Liver (tissue), 9 donors: ENCODE results near the gene NPL. TPM values are rescaled to one million over a fixed set of nuclear protein-coding genes. Genes with fewer than 3 reads are reported as not detected.
A peak's percentile ranks its signal among the peaks of the same experiment; 100 is the strongest.

Experiments
- DNase-seq: peaks from one replicate; pipeline ENCODE4 v3.0.0-alpha.2; 2017; ENCODE audit warnings: low spot score
- H3K27ac ChIP-seq, 2 donors: one replicate each; pipeline ENCODE4 v1.7.0; 2013; ENCODE audit warnings: inconsistent platforms in 2 of 2, low read length in 2 of 2, control low read depth in 1 of 2, low read depth in 1 of 2, mild to moderate bottlenecking in 1 of 2
- H3K27me3 ChIP-seq, 4 donors: one replicate each; pipeline versions ENCODE4 v1.6.1 to v1.7.0; 2013; ENCODE audit warnings: low read length in 3 of 4, inconsistent platforms in 1 of 4, mild to moderate bottlenecking in 1 of 4, moderate library complexity in 1 of 4; ENCODE audit not compliant: control insufficient read depth in 4 of 4, insufficient read depth in 4 of 4
- H3K36me3 ChIP-seq, 4 donors: one replicate each; pipeline versions ENCODE4 v1.6.1 to v1.7.0; 2013; ENCODE audit warnings: low read length in 3 of 4, mild to moderate bottlenecking in 3 of 4, low read depth in 1 of 4, moderate library complexity in 1 of 4; ENCODE audit not compliant: control insufficient read depth in 4 of 4, insufficient read depth in 3 of 4
- H3K4me1 ChIP-seq, 4 donors: one replicate each; pipeline versions ENCODE4 v1.6.1 to v1.7.0; 2013; ENCODE audit warnings: low read length in 3 of 4, mild to moderate bottlenecking in 3 of 4, moderate library complexity in 1 of 4; ENCODE audit not compliant: control insufficient read depth in 4 of 4, insufficient read depth in 4 of 4
- H3K4me3 ChIP-seq, 3 donors: one replicate each; pipeline versions ENCODE4 v1.6.1 to v1.7.0; 2013; ENCODE audit warnings: low read length in 3 of 3, control low read depth in 1 of 3, low read depth in 1 of 3, mild to moderate bottlenecking in 1 of 3
- H3K9ac ChIP-seq, 2 donors: one replicate each; pipeline ENCODE4 v1.7.0; 2013; ENCODE audit warnings: low read length in 2 of 2, mild to moderate bottlenecking in 2 of 2, moderate library complexity in 2 of 2, control low read depth in 1 of 2, low read depth in 1 of 2
- H3K9me3 ChIP-seq, 4 donors: one replicate each; pipeline versions ENCODE4 v1.6.1 to v1.7.0; 2013; ENCODE audit warnings: low read length in 3 of 4; ENCODE audit not compliant: control insufficient read depth in 4 of 4
- EGR1 ChIP-seq, 2 donors: IDR thresholded peaks; 2 replicates each; pipeline ENCODE4 v1.6.1; 2016 to 2018; ENCODE audit warnings: antibody characterized with exemption in 2 of 2, low read depth in 2 of 2
- FOXA1 ChIP-seq: IDR thresholded peaks from 2 replicates; pipeline ENCODE4 v1.6.1; 2016; ENCODE audit warnings: antibody characterized with exemption
- FOXA2 ChIP-seq: IDR thresholded peaks from 2 replicates; pipeline ENCODE4 v1.6.1; 2016; ENCODE audit warnings: antibody characterized with exemption
- GABPA ChIP-seq, 2 donors: IDR thresholded peaks in 1 of 2; conservative IDR thresholded peaks in 1 of 2; 2 replicates each; pipeline ENCODE4 v1.6.1; 2016; ENCODE audit warnings: antibody characterized with exemption in 2 of 2, mild to moderate bottlenecking in 1 of 2, moderate library complexity in 1 of 2
- HNF4A ChIP-seq, 2 donors: conservative IDR thresholded peaks; 2 replicates each; pipeline ENCODE4 v1.6.1; 2016; ENCODE audit warnings: antibody characterized with exemption in 2 of 2, mild to moderate bottlenecking in 2 of 2
- HNF4G ChIP-seq: IDR thresholded peaks from 2 replicates; pipeline ENCODE4 v1.6.1; 2016; ENCODE audit warnings: antibody characterized with exemption
- JUND ChIP-seq, 2 donors: IDR thresholded peaks; 2 replicates each; pipeline ENCODE4 v1.6.1; 2016; ENCODE audit warnings: antibody characterized with exemption in 2 of 2
- NR2F2 ChIP-seq: IDR thresholded peaks from 2 replicates; pipeline ENCODE4 v1.6.1; 2016; ENCODE audit warnings: antibody characterized with exemption
- RAD21 ChIP-seq, 2 donors: IDR thresholded peaks; 2 replicates each; pipeline ENCODE4 v1.6.1; 2016; ENCODE audit warnings: antibody characterized with exemption in 2 of 2, mild to moderate bottlenecking in 2 of 2
- RXRA ChIP-seq, 2 donors: IDR thresholded peaks; 2 replicates each; pipeline ENCODE4 v1.6.1; 2017 to 2018; ENCODE audit warnings: antibody characterized with exemption in 2 of 2, mild to moderate bottlenecking in 1 of 2
- SP1 ChIP-seq: IDR thresholded peaks from 2 replicates; pipeline ENCODE4 v1.6.1; 2018; ENCODE audit warnings: antibody characterized with exemption, mild to moderate bottlenecking
- TAF1 ChIP-seq: conservative IDR thresholded peaks from 2 replicates; pipeline ENCODE4 v1.6.1; 2016; ENCODE audit warnings: antibody characterized with exemption, mild to moderate bottlenecking
- YY1 ChIP-seq: IDR thresholded peaks from 2 replicates; pipeline ENCODE4 v1.6.1; 2016; ENCODE audit warnings: antibody characterized with exemption, mild to moderate bottlenecking
- WGBS: extraction: QIAGEN DNeasy Blood & Tissue Kit; methylation state at CpG from one replicate; pipeline ENCODE4 v1.1.7; 2013; 5-methylcytosine and 5-hydroxymethylcytosine counted together
- polyA plus RNA-seq, 2 donors: library from polyadenylated mRNA; stranded (reverse) in 1 of 2; unstranded in 1 of 2; fragments of 200-250 nt in 1 of 2; fragments of >200 nt in 1 of 2; fragmentation: Nextera tagmentation in 1 of 2; extraction: Ambion mirVana in 1 of 2; gene quantifications; one replicate each; pipeline versions ENCODE4 v1.2.1 to v1.2.3, GENCODE V29; 2013 to 2015
- total RNA-seq, 2 donors: library from RNA; depleted of rRNA; stranded (reverse); fragments of >200 nt; gene quantifications; one replicate each; pipeline ENCODE4 v1.2.3, GENCODE V29; 2014
- TF ChIP-seq, protein P1 (sequence below): IDR thresholded peaks from 2 replicates; pipeline ENCODE4 v1.6.1; 2016; ENCODE audit warnings: antibody characterized with exemption
- TF ChIP-seq, protein P2 (sequence below): IDR thresholded peaks from 2 replicates; pipeline ENCODE4 v1.6.1; 2016; ENCODE audit warnings: antibody characterized with exemption
- TF ChIP-seq, protein P3 (sequence below): fragments of 150-350 bp; IDR thresholded peaks from 2 replicates; pipeline ENCODE4 v1.5.1; 2017; ENCODE audit warnings: improper control_type of control experiment, low read depth, low read length; ENCODE audit not compliant: missing input control
- TF ChIP-seq, protein P4 (sequence below): IDR thresholded peaks from 2 replicates; pipeline ENCODE4 v1.6.1; 2016; ENCODE audit warnings: antibody characterized with exemption
- TF ChIP-seq, protein P5 (sequence below): IDR thresholded peaks from 2 replicates; pipeline ENCODE4 v1.6.1; 2016; ENCODE audit warnings: antibody characterized with exemption, mild to moderate bottlenecking
- donor health status: healthy.
- donor health status: healthy.
- donor health status: healthy.
- donor health status: healthy.
- donor health status: healthy.

NPL gene
- total and polyA plus RNA-seq, 4 donors, result 8.5 to 47.3 (median 15.9) TPM

DNA sequence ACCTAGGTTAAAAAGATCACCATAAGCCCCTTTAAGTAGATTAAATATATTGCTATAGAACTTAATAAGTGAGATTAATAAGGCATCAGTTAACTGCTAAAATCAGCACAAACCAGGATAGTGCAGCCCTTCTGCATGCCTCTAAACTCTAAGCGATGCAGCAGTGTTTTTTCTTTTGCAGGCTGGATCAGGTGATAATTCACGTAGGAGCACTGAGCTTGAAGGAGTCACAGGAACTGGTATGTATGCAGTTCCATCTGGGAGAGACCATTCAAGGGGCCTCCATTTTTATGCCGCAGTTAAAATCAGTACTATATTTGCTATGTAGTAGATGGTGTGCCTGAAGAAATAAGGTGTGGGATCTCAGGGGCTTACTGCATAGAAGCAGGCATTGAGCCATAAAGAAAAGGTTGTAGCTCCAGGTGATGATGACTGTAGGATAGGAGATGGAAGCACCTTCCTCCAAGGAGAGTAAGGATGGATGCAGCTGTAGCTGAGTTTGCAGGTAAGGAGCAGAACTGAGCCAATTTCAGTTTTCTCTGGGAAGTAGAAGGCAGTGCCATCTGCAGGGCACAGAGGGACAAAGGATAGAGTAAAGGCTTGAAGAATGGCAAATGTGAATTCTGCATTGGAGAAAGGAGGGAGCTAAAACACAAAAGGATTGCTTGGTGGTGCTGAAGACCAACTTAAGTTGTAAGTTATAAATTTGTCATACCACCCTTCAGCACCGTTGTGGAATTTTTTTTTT, 22.6 kb downstream of the NPL start:
- no peak overlapping the region for H3K4me3 ChIP-seq
- no peak overlapping the region for H3K27ac ChIP-seq
- 94% methylated on average over 4 of the region's 4 CpGs for WGBS
- no peaks in the 10 kb centered on the region for H3K9me3 ChIP-seq
- DNase-seq, result no peak
- H3K27me3 ChIP-seq, result no peaks in the 10 kb centered on the region
- no peaks in the 10 kb centered on the region for H3K4me1 ChIP-seq
- H3K9ac ChIP-seq, result no peak overlapping the region
- TF ChIP-seq RAD21 (IDR thresholded peaks at IDR 0.05) (peak in 1 of 2 donors; percentile 24), GABPA (IDR thresholded peaks at IDR 0.05 in 1 of 2, conservative IDR thresholded peaks at IDR 0.05 in 1 of 2) (no peak)
- peaks cover 2 to 14% (median 10%) of the 10 kb centered on the region in 4 donors for H3K36me3 ChIP-seq

DNA sequence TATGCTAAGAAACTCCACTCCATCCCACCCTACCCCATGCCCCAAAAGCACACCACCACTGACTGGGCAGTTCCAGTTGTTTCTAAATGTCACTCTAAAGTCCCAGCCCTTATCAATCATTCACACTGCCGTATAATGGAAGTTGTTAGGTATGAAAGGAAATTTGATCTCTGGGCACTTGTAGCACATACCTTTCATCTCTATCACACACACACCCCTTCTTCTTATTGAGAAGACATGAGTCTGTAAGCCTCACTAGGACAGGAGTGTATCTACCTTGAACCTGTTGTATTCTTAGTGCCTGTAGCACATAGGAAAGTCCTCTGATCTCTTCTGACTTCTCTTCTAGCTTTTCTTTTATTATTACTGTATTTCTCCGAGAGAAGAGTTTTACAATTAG, 27.3 kb downstream of the NPL start:
- no peak for DNase-seq
- H3K27me3 ChIP-seq, result no peaks in the 10 kb centered on the region
- TF ChIP-seq, protein P1, sequence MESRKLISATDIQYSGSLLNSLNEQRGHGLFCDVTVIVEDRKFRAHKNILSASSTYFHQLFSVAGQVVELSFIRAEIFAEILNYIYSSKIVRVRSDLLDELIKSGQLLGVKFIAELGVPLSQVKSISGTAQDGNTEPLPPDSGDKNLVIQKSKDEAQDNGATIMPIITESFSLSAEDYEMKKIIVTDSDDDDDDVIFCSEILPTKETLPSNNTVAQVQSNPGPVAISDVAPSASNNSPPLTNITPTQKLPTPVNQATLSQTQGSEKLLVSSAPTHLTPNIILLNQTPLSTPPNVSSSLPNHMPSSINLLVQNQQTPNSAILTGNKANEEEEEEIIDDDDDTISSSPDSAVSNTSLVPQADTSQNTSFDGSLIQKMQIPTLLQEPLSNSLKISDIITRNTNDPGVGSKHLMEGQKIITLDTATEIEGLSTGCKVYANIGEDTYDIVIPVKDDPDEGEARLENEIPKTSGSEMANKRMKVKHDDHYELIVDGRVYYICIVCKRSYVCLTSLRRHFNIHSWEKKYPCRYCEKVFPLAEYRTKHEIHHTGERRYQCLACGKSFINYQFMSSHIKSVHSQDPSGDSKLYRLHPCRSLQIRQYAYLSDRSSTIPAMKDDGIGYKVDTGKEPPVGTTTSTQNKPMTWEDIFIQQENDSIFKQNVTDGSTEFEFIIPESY, result no peak
- TF ChIP-seq RAD21 (IDR thresholded peaks at IDR 0.05), result no peak
- TF ChIP-seq RXRA (IDR thresholded peaks at IDR 0.05), result no peak
- no peak for TF ChIP-seq NR2F2
- WGBS, result 96% methylated on average over 2 of the region's 2 CpGs
- peaks cover 1 to 26% (median 21%) of the 10 kb centered on the region in 4 donors for H3K36me3 ChIP-seq
- H3K9ac ChIP-seq, result no peak overlapping the region
- H3K9me3 ChIP-seq, result no peaks in the 10 kb centered on the region
- no peak overlapping the region for H3K4me3 ChIP-seq
- no peaks in the 10 kb centered on the region for H3K4me1 ChIP-seq
- no peak overlapping the region for H3K27ac ChIP-seq

DNA sequence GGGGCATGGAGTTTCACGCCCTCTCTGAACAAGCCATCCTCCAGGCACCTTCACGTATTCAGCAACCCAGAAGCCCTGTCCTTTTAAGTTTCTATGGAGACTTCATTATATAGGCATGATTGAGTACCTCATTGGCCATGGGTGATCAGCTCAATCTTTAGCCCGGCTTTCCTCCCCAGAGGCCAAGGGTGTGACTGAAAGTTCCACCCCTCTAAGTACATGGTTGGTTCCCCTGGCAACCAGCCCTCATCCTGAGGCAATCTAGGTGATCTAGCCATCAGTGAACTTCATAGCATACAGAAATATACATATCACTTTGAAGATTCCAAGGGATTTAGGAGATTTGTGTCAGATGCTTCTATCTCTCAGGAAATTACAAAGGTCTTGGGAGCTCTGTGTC, 28.2 kb downstream of the NPL start:
- no peaks in the 10 kb centered on the region for H3K4me1 ChIP-seq
- H3K27me3 ChIP-seq, result no peaks in the 10 kb centered on the region
- no peaks in the 10 kb centered on the region for H3K9me3 ChIP-seq
- no peak overlapping the region for H3K27ac ChIP-seq
- TF ChIP-seq RAD21 (IDR thresholded peaks at IDR 0.05), result no peak
- no peak for TF ChIP-seq HNF4A (conservative IDR thresholded peaks at IDR 0.05)
- TF ChIP-seq YY1, result no peak
- TF ChIP-seq, protein P2, sequence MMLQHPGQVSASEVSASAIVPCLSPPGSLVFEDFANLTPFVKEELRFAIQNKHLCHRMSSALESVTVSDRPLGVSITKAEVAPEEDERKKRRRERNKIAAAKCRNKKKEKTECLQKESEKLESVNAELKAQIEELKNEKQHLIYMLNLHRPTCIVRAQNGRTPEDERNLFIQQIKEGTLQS, result no peak
- TF ChIP-seq, protein P3, sequence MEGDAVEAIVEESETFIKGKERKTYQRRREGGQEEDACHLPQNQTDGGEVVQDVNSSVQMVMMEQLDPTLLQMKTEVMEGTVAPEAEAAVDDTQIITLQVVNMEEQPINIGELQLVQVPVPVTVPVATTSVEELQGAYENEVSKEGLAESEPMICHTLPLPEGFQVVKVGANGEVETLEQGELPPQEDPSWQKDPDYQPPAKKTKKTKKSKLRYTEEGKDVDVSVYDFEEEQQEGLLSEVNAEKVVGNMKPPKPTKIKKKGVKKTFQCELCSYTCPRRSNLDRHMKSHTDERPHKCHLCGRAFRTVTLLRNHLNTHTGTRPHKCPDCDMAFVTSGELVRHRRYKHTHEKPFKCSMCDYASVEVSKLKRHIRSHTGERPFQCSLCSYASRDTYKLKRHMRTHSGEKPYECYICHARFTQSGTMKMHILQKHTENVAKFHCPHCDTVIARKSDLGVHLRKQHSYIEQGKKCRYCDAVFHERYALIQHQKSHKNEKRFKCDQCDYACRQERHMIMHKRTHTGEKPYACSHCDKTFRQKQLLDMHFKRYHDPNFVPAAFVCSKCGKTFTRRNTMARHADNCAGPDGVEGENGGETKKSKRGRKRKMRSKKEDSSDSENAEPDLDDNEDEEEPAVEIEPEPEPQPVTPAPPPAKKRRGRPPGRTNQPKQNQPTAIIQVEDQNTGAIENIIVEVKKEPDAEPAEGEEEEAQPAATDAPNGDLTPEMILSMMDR, result no peak
- TF ChIP-seq, protein P4, sequence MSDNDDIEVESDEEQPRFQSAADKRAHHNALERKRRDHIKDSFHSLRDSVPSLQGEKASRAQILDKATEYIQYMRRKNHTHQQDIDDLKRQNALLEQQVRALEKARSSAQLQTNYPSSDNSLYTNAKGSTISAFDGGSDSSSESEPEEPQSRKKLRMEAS, result no peak
- TF ChIP-seq NR2F2, result no peak
- TF ChIP-seq, protein P1, result no peak
- TF ChIP-seq, protein P5, sequence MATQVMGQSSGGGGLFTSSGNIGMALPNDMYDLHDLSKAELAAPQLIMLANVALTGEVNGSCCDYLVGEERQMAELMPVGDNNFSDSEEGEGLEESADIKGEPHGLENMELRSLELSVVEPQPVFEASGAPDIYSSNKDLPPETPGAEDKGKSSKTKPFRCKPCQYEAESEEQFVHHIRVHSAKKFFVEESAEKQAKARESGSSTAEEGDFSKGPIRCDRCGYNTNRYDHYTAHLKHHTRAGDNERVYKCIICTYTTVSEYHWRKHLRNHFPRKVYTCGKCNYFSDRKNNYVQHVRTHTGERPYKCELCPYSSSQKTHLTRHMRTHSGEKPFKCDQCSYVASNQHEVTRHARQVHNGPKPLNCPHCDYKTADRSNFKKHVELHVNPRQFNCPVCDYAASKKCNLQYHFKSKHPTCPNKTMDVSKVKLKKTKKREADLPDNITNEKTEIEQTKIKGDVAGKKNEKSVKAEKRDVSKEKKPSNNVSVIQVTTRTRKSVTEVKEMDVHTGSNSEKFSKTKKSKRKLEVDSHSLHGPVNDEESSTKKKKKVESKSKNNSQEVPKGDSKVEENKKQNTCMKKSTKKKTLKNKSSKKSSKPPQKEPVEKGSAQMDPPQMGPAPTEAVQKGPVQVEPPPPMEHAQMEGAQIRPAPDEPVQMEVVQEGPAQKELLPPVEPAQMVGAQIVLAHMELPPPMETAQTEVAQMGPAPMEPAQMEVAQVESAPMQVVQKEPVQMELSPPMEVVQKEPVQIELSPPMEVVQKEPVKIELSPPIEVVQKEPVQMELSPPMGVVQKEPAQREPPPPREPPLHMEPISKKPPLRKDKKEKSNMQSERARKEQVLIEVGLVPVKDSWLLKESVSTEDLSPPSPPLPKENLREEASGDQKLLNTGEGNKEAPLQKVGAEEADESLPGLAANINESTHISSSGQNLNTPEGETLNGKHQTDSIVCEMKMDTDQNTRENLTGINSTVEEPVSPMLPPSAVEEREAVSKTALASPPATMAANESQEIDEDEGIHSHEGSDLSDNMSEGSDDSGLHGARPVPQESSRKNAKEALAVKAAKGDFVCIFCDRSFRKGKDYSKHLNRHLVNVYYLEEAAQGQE, result no peak
- TF ChIP-seq JUND (IDR thresholded peaks at IDR 0.05), result no peak
- TF ChIP-seq SP1, result no peak
- no peak for TF ChIP-seq HNF4G
- no peak for TF ChIP-seq TAF1
- TF ChIP-seq FOXA1, result no peak
- TF ChIP-seq EGR1 (IDR thresholded peaks at IDR 0.05; ENCODE audit: low read depth in 2 of 2), result no peak
- no peak for TF ChIP-seq FOXA2
- no peak for TF ChIP-seq RXRA (IDR thresholded peaks at IDR 0.05)
- H3K4me3 ChIP-seq, result no peak overlapping the region
- no peak overlapping the region for H3K9ac ChIP-seq
- H3K36me3 ChIP-seq, result peaks cover 1 to 26% (median 21%) of the 10 kb centered on the region in 4 donors
- DNase-seq, result no peak
- 97% methylated on average over 3 of the region's 3 CpGs for WGBS
